Tibial artery (tissue), 4 donors: ENCODE measurements around the gene RAB3A.
A peak's percentile ranks its signal among the peaks of the same experiment; 100 is the strongest.

Experiments used
- DNase-seq, 2 donors: peaks; one replicate each; pipeline ENCODE4 v3.0.0-alpha.2; 2019
- H3K27ac ChIP-seq, 2 donors: fragments of 200-600 bp; sonication (generic) in 1 of 2; 1 replicate in 1 of 2; 2 replicates in 1 of 2; pipeline ENCODE4 v1.5.1; 2018 to 2019; ENCODE audit warnings: mild to moderate bottlenecking in 1 of 2
- H3K27me3 ChIP-seq, 2 donors: fragments of 200-600 bp; sonication (generic) in 1 of 2; one replicate each; pipeline versions ENCODE4 v1.5.1 to v1.6.0; 2016 to 2019
- H3K36me3 ChIP-seq, 3 donors: fragments of 200-600 bp; sonication (generic) in 2 of 3; one replicate each; pipeline ENCODE4 v1.5.1; 2016 to 2019; ENCODE audit warnings: mild to moderate bottlenecking in 2 of 3
- H3K4me1 ChIP-seq, 4 donors: fragments of 200-600 bp; sonication (generic) in 2 of 4; 1 replicate in 3 of 4; 2 replicates in 1 of 4; pipeline ENCODE4 v1.5.1; 2016 to 2019
- H3K4me3 ChIP-seq, 2 donors: fragments of 200-600 bp; sonication (generic) in 1 of 2; 1 replicate in 1 of 2; 2 replicates in 1 of 2; pipeline ENCODE4 v1.5.1; 2018 to 2019; ENCODE audit warnings: mild to moderate bottlenecking in 2 of 2
- H3K9me3 ChIP-seq, 3 donors: fragments of 200-600 bp; sonication (generic) in 1 of 3; one replicate each; pipeline ENCODE4 v1.5.1; 2016 to 2019
- intact Hi-C: fragments of 100-400 bp; cut with DNase I; formaldehyde crosslinking; loops from one replicate; pipeline ENCODE4 v1.15.0; 2023; ENCODE audit warnings: low total_unique reads
- TF ChIP-seq, protein P1 (sequence below), 2 experiments: fragments of 200-600 bp in 1 of 2; fragments of 450-650 bp in 1 of 2; IDR thresholded peaks; one replicate each; pipeline ENCODE4 v1.5.1; 2017 to 2019; ENCODE audit warnings: antibody characterized with exemption in 2 of 2, mild to moderate bottlenecking in 1 of 2, moderate library complexity in 1 of 2

RAB3A gene

DNA sequence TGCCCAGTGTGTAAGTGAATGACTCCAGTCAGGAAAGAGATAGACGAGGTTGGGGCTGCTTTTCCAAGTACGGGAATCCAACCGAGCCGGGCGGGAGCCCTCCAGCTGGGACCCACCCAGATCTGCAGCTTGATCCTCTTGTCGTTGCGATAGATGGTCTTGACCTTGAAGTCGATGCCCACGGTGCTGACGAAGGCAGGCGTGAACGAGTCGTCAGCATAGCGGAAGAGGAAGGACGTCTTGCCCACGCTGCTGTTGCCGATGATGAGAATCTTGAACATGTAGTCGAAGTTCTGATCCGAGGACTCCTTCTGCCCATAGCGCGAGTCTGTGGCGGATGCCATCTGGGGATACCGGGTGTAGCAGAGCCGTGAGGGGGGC, 1.5 kb downstream of the RAB3A start:
- TF ChIP-seq, protein P1, sequence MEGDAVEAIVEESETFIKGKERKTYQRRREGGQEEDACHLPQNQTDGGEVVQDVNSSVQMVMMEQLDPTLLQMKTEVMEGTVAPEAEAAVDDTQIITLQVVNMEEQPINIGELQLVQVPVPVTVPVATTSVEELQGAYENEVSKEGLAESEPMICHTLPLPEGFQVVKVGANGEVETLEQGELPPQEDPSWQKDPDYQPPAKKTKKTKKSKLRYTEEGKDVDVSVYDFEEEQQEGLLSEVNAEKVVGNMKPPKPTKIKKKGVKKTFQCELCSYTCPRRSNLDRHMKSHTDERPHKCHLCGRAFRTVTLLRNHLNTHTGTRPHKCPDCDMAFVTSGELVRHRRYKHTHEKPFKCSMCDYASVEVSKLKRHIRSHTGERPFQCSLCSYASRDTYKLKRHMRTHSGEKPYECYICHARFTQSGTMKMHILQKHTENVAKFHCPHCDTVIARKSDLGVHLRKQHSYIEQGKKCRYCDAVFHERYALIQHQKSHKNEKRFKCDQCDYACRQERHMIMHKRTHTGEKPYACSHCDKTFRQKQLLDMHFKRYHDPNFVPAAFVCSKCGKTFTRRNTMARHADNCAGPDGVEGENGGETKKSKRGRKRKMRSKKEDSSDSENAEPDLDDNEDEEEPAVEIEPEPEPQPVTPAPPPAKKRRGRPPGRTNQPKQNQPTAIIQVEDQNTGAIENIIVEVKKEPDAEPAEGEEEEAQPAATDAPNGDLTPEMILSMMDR (IDR thresholded peaks at IDR 0.05), result no peak
- H3K4me1 ChIP-seq, result peaks cover 0 to 22% (median 14%) of the 10 kb centered on the region in 4 donors
- H3K4me3 ChIP-seq, result peak overlapping the region in 1 of 2 donors; percentile 83
- no peak for DNase-seq
- no peak overlapping the region for H3K27ac ChIP-seq
- intact Hi-C loops, result no loop called here
- no peaks in the 10 kb centered on the region for H3K27me3 ChIP-seq
- H3K9me3 ChIP-seq, result no peaks in the 10 kb centered on the region
- H3K36me3 ChIP-seq, result peaks cover 0 to 30% (median 13%) of the 10 kb centered on the region in 3 donors

DNA sequence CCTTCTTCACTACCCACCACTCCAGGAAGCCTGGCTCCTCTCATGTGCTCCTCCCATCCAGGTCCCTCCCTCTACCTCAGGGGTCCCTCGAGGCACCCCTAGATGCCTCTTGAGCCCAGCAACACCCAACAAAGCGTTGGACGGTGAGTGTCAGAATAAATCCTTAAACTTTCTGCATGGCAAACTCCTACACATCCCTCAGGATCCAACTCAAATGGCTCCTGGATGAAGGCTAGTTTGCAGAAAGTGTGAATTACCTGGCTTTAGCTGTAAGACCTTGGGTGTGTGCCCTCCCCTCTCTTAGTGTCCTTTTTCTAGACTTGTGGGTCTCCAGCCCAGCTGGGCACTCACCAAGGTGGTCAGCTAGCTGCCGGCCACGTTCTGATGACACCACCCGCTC, 5.5 kb downstream of the RAB3A start:
- intact Hi-C loops, result loop anchor here (5.0 kb wide), 1 partner anchor 1831 kb away; no protein-coding TSS in a partner anchor
- DNase-seq, result no peak

DNA sequence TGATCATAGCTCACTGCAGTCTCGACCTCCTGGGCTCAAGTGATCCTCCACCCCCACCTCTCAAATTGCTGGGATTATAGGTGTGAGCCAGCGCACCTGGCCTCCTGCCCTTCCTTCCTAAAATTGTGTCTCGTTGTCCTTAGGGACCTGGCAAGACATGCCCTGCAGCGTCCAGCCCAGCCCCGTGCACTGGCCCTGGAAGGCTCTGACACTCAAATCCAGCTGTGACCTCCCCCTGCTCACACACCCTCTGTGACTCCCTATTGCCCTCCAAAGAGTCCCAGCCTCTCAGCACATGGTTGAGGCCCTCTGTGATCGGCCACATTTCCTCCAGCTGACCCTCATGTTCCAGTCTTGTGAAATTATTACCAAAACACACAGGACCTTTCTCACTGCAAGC, 5.9 kb downstream of the RAB3A start:
- no peaks in the 10 kb centered on the region for H3K9me3 ChIP-seq
- no peak for DNase-seq
- H3K4me1 ChIP-seq, result peaks cover 0 to 23% (median 19%) of the 10 kb centered on the region in 4 donors
- intact Hi-C loops, result loop anchor here (5.0 kb wide), 1 partner anchor 1831 kb away; no protein-coding TSS in a partner anchor
- H3K27me3 ChIP-seq, result no peaks in the 10 kb centered on the region
- TF ChIP-seq, protein P1 (IDR thresholded peaks at IDR 0.05), result no peak
- H3K36me3 ChIP-seq, result peaks cover 0 to 50% (median 33%) of the 10 kb centered on the region in 3 donors
- no peak overlapping the region for H3K27ac ChIP-seq
- no peak overlapping the region for H3K4me3 ChIP-seq

More for the DNA sequence above, 5.5 kb downstream of the RAB3A start:
- Histone ChIP-seq H3K27ac (no peak overlapping the region), H3K4me3 (no peak overlapping the region), H3K9me3 (no peaks in the 10 kb centered on the region), H3K4me1 (peaks cover 0 to 26% (median 23%) of the 10 kb centered on the region in 4 donors), H3K27me3 (no peaks in the 10 kb centered on the region), H3K36me3 (peaks cover 0 to 50% (median 33%) of the 10 kb centered on the region in 3 donors)
- TF ChIP-seq, protein P1 (IDR thresholded peaks at IDR 0.05), result no peak

GRCh38 chr19:18197306-18197705, 6.5 kb downstream of the RAB3A start:
- no peaks in the 10 kb centered on the region for H3K9me3 ChIP-seq
- no peak overlapping the region for H3K27ac ChIP-seq
- no peak for DNase-seq
- intact Hi-C loops, result loop anchor here (5.0 kb wide), 1 partner anchor 1830 kb away; no protein-coding TSS in a partner anchor
- peaks cover 0 to 18% (median 16%) of the 10 kb centered on the region in 4 donors for H3K4me1 ChIP-seq
- TF ChIP-seq, protein P1 (IDR thresholded peaks at IDR 0.05), result no peak
- no peak overlapping the region for H3K4me3 ChIP-seq
- H3K36me3 ChIP-seq, result peaks cover 0 to 50% (median 33%) of the 10 kb centered on the region in 3 donors
- no peaks in the 10 kb centered on the region for H3K27me3 ChIP-seq

DNA sequence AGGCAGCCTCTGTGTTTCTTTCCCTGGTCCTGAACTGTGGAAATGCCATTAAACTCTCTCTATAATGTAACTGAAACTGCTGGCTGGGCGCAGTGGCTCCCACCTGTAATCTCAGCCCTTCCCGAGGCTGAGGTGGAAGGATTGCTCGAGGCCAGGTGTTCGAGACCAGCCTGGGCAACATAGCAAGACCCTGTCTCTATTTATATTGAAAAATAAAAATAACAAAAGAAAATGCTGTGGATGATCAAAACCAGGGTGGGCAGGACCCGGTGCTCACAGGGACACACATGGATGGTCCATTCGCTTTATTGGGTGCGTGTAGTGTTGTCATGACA, 7.4 kb downstream of the RAB3A start:
- Histone ChIP-seq H3K4me1 (peaks cover 0 to 22% (median 16%) of the 10 kb centered on the region in 4 donors), H3K9me3 (no peaks in the 10 kb centered on the region), H3K36me3 (peaks cover 0 to 50% (median 33%) of the 10 kb centered on the region in 3 donors), H3K27ac (no peak overlapping the region), H3K27me3 (no peaks in the 10 kb centered on the region), H3K4me3 (no peak overlapping the region)
- no peak for DNase-seq
- intact Hi-C loops, result loop anchor here (5.0 kb wide), 1 partner anchor 1829 kb away; no protein-coding TSS in a partner anchor
- TF ChIP-seq, protein P1 (IDR thresholded peaks at IDR 0.05), result no peak
